Jurkat, Clone E6-1 (cell line): ENCODE data around the gene PRB4. TPM values are rescaled to one million over a fixed set of nuclear protein-coding genes. Genes with fewer than 3 reads are reported as not detected.
A peak's percentile ranks its signal among the peaks of the same experiment; 100 is the strongest.
"Not testable (repeated sequence)": the region's sequence is repeated elsewhere in the genome, so short reads cannot be mapped to it uniquely, and the experiment has no call there.

ENCODE experiments used
- DNase-seq: peaks from one replicate; pipeline ENCODE4 v3.0.0-alpha.2; 2011; ENCODE audit warnings: low read depth, low spot score
- H3K4me3 ChIP-seq: 2 replicates; pipeline ENCODE4 v1.5.1; 2011; ENCODE audit warnings: mild to moderate bottlenecking, low read length, control low read depth, moderate library complexity
- polyA plus RNA-seq: library from polyadenylated mRNA; unstranded; fragments of >200 nt; gene quantifications from one replicate; pipeline ENCODE4 v1.2.1, GENCODE V29; 2012; ENCODE audit warnings: missing spikeins; ENCODE audit not compliant: insufficient read length, insufficient read depth

PRB4 gene
- not detected for polyA plus RNA-seq

GRCh38 chr12:11310336-11310735 lies at the start of gene PRB4:
Gene PRB4, minus strand, starts transcription at chr12:11310436. Its CDS starts 38 bp downstream, at chr12:11310398.
- no peak for DNase-seq
- no peak within 1 kb of the TSS for H3K4me3 ChIP-seq

- not testable (repeated sequence) for DNase-seq, H3K4me3 ChIP-seq
Measured at GRCh38 chr12:11351736-11352135, 41.5 kb upstream of the PRB4 start.

- no peak overlapping the region for H3K4me3 ChIP-seq
- DNase-seq: no peak
Measured at GRCh38 chr12:11348439-11348838, 38.2 kb upstream of the PRB4 start.

GRCh38 chr12:11347810-11348209 lies 37.6 kb upstream of the PRB4 start:
- H3K4me3 ChIP-seq: no peak overlapping the region
- peak; percentile 16 for DNase-seq

- DNase-seq: no peak
- H3K4me3 ChIP-seq: no peak overlapping the region
Measured at GRCh38 chr12:11344500-11344899, 34.3 kb upstream of the PRB4 start.

GRCh38 chr12:11324426-11324825 lies 14.2 kb upstream of the PRB4 start:
- no peak for DNase-seq
- H3K4me3 ChIP-seq: no peak overlapping the region

- H3K4me3 ChIP-seq: no peak overlapping the region
- DNase-seq: no peak
Measured at GRCh38 chr12:11321980-11322379, 11.7 kb upstream of the PRB4 start.

GRCh38 chr12:11307143-11307542 lies 3.1 kb downstream of the PRB4 start:
- DNase-seq: no peak
- no peak overlapping the region for H3K4me3 ChIP-seq

GRCh38 chr12:11273449-11273848 lies 36.8 kb downstream of the PRB4 start:
- H3K4me3 ChIP-seq: no peak overlapping the region
- no peak for DNase-seq

GRCh38 chr12:11269607-11270006 lies 40.6 kb downstream of the PRB4 start, which contains the start of gene PRB3:
Gene PRB3, minus strand, starts transcription at chr12:11269707. Its CDS starts 38 bp downstream, at chr12:11269669.
- no peak for DNase-seq
- H3K4me3 ChIP-seq: no peak within 1 kb of the TSS

- DNase-seq: no peak
- no peak overlapping the region for H3K4me3 ChIP-seq
Measured at GRCh38 chr12:11264501-11264900, 45.7 kb downstream of the PRB4 start.
